Umbilical cord (tissue), 2 donors: Measurements from ENCODE around the gene DST. TPM values are rescaled to one million over a fixed set of nuclear protein-coding genes. Genes with fewer than 3 reads are reported as not detected.

Source experiments
- DNase-seq: peaks from one replicate; pipeline ENCODE4 v3.0.0-alpha.2; 2015; ENCODE audit warnings: low spot score
- total RNA-seq: library from RNA; depleted of rRNA; stranded (reverse); fragments of >200 nt; gene quantifications from one replicate; pipeline ENCODE4 v1.2.3, GENCODE V29; 2014; ENCODE audit warnings: low replicate concordance; ENCODE audit not compliant: insufficient read depth

The DST gene
- total RNA-seq, 1 donor from 2014 or later: 326 TPM

DNA sequence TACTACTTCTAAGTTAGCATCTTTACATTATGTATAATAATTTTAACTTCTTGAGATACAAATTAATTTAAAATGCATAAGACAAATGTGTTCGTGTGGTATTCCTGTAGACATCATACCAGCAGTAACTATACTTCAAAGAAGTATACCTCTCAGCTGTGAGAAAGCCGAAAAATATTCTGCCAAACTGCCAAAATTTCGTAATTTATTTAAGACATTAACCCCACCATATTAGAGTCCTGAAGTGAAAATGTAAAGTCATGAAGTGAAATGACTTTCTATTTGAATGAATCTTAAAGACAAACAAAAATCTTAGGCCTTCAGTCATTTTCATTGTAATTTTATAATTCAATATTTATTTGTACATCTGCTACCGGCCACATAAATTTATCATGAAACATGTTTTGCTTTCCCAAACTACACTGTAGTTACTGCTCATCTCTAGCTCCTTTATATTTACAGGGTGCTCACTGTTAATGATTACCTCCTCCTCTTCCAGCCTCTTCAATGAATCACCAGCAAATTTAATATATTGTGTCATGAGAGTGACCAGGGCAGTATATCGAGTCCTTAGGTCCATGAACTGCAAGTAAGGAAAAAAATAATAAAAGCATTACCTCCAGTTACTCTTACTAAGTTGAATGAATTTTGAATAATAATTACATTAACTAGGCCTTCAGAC lies 18.5 kb downstream of the DST start:
- no peak for DNase-seq

DNA sequence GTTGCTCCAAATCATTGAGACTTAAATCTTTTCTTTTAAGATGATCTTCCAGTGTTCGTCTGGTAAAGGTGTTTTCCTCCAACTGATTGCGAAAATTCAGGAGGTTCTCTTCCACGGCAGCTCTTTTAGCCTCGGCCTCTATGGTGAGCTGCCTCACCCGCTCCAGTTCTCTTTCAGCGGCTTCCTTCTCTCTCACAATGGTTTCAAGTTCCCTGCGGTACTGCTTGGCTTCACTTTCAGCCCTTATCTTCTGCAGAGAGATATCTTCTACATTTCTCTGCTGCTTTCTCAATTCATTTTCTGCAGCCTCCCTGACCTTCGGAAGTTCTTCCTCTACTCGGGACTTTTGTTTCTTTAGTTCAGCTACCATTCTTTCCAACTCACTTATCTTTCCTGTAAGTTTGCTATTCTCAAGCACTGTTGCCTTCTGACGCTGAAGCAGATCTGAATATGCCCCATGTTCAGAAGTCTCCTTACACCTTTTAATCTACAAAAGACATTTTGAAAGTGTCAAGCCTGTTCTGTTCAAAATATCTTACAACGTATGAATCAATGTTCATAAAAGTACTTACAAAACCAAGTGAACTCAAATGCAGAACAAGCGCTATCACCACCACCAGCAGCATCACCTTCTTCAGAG lies 22.3 kb downstream of the DST start:
- DNase-seq: no peak

DNA sequence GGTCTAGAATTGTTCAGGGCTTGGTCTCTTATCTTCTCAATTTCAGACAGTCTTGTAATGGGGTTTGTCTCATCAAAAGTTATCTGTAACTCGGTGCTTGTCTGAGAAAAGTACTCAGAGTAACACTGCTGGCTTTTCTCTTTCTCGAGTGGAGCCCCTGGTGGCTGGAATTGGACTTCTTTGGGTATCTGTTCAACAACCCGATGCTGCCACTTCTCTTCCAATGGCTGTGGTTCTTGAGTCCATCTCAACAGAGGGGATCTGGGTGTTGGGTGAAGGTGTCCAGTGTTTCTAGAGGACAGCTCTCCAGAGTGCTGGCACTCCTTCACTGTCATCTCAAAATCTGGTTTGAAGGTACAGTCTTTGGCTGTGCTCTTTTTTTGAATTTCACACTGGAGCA lies 24.6 kb downstream of the DST start:
- no peak for DNase-seq

DNA sequence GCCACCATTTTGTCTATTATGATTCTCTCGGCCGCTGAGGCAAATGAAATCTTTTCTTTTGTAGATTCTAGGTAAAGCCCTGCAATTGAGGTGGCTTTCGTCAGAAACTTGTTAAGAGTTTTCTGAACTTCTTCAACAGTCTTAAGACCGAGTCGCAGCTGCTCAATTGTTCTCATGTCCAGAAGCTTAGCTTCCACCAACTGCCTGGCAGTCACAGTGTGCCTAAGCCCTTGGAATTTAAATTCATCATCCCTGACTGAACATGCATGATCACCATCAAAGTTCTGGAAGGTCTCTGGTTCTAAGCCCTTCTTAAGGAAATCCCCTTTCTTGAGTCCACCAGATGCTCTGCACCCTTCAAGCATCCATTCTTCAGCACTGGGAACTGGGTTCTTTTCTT lies 25.7 kb downstream of the DST start:
- DNase-seq: peak; percentile 31

DNA sequence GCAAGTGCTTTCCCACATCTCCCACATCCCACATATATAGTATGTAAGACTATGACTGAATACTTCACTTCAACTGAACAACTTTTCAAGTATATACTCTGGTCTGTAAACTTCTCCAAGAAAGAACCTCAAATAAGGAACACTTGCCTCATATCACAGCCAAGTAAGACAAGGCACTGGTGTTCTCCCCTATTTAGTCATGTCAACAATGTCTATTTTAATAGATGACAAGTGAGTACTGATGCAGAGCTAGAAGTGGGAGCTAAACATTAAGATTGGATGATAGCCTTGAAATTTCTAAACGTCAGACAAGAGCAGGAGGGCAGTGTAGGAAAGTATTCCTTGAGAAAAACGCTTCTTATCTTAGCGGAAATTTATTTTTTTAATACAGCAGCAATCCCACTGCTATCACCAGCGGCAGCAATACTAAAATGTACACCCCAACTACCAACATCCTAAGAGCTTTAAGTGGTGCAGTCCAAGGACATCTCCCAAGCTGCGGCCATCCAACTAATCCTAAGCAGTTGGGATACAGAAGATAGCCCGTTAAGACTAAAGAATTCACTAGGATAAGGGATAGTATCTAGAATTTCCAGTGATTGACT lies 29.3 kb downstream of the DST start:
- DNase-seq: no peak

DNA sequence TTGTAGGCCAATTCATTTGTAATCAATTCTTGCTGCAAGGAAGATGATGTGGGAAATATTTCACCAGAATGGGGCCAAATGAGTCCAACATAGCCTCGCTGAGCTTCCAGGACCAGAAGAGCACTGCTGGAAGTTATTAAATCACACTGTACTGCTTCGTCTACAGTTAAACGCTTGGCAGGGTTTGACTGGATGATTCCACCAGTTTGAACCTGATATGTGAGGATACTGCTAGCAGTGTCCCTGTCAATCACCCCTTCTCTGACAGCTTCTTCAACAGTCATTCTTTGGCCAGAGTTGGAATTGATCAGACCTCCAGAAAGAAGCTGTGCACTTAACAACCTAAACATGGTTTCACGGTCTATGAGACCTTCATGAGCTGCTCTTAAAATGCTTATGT lies 34.4 kb downstream of the DST start:
- no peak for DNase-seq

DNA sequence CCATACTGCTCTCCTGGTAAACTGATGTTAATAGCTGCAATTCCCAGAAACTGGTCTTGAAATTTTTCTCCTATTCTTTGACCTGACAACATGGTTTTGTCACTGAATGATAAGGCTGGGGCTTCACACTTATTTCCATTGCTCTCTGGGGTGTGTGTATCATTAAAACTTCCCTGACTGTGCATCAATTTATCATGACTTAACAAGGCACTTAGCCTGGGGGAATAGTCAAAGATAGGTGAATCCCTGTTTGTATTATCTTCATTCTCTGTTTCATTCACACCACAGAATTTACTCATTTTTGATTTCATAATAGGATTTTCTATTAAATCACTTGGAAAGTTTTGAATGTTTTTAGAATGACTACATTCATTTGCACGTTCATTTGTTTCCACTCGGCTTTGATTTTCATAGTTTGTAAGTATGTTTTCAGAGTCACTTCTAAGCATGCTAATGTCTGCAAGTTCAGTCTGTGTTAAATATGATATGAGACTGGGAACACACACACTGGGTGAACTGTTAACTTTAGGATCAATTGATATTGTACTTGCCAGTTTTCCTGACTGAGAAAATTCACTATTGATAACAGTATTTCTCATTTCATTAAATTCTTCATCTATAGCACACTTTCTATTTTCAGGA lies 35.5 kb downstream of the DST start:
- no peak for DNase-seq

DNA sequence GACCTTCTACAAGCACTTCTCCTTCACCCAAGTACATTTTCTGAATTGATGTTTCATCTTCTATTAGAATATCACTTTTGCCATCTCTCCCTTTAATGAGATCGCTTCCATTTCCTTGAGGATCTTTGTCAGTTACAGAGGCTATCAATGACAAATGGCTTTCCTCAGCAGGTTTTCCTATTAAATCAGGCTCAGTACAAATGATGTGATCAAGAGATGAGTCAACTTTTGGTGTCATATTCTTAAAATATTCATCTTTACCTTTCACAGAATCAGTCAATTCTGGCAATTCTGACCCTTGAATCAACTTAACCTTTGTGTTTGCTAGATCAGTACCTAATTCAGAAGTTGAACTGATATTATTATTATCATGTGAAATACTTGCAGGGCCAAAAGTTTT lies 37.3 kb downstream of the DST start:
- no peak for DNase-seq

DNA sequence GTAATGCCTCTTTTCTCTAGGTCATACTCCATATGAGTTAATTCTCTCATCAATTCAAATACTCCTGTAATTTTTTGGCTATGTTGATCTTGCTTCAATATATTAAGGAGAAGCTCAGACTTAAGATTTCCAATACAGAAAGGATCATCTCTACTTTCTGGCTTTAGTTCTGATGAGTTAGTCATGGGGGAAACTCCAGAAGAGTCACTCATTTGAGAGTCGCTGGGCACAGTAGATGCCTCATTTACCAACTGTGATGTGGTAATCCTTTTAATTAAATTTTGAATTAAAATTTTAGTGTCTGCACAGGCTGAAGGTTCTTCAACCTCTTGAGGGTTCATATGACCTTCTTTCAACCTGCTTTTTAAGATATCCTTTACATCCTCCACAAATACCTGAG lies 38.5 kb downstream of the DST start:
- DNase-seq: no peak

DNA sequence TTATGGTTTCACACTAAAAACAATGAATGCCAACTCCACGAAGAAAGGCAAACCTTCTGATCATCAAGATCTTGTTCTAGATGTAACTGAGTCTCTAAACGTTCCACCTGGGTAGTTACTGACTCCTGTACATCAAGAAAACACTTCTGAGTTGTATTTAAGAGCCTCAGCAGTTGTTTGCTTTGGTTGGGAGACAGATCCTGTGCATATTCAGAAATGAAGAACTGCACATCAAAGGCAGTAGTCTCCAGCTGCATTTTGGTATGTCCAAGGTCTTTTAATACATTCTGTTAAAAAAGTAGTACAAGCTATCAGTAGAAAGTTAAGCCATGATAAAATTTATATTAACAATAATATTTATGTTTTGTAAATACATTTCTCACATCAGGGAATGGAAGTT lies 41.3 kb downstream of the DST start:
- no peak for DNase-seq

DNA sequence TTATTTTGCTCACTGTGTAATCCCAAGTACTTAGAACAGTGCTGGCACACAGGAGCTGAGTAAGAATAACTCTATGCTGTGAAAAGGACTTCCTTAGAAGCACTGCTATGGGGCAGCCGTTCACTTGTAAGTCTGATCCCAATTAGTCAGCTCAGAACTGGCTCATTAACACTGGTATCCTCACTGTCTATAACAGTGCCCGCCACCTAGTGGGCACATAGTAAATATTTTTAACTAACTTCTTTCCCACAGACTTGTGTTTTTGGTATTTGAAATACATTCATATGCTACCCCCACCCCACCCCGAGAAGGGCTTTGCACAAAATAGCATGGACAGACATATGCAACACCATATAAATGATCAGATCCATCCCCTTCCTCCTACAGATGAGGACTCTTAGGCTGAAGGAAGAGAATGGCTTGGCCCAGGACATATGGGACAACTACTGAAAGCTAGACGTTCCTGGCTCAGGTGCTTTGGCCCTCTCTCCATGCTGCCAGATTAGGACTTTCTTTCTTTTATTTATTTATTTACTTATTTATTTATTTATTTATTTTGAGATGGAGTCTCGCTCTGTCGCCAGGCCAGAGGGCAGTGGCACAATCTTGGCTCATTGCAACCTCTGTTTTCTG lies 47.1 kb downstream of the DST start:
- DNase-seq: peak; percentile 23

DNA sequence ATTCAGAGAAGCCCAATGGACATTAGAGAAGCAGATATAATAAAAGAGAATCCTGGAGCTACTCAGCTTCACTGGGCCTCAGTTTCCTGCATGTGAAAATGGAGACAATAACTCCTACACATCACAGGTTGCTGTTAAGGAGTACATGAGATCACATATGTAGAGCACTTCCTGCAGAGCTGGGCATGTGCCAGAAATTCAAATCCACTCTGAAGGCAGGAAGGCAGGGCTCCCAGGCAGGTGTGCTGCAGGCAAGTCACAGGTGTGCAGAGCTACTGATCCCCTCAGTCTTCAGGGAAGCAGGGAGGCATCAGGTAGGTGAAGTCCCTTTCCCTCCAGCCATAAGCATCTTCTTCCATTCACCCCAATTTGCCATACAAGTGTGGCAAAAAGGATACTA lies 48.0 kb downstream of the DST start:
- no peak for DNase-seq

DNA sequence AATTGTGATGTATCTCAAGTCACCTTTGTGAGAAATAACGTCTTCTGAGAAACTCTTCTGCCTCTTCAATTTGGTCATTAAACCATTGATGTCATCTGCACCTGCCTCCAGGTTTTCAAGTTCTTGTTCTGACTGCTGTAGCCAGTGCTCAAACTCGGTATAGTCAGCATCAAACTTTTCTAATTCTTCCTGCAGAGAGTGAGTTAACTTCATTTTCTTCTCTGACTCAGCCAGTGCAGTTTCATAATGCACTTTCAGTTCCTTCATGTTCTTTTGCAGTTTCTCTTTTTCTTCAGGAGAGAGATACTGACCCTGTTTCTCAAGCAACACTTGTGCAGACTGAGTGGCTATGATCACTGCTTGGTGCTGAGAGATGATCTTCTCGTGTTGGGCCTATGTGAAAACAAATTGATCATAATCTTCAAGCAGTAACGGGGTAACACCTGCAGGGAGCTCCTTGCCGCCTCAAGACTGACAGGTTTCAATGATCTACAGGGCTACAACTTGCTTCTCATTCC lies 48.8 kb downstream of the DST start:
- DNase-seq: peak; percentile 31

DNA sequence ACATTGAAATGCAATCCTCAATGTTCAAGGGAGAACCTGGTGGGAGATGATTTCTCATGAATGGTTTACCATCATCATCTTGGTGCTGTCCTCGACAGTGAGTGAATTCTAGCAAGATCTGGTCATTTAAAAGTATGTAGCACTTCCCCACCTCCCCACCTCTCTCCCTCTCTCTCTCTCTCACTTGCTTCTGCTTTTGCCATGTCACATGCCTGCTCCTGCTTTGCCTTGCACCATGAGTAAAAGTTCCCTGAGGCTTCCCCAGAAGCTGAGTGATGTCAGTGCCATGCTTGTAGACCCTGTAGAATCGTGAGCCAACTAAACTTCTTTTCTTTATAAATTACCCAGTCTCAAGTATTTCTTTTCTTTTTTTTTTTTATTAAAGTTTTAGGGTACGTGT lies 60.5 kb downstream of the DST start:
- no peak for DNase-seq

DNA sequence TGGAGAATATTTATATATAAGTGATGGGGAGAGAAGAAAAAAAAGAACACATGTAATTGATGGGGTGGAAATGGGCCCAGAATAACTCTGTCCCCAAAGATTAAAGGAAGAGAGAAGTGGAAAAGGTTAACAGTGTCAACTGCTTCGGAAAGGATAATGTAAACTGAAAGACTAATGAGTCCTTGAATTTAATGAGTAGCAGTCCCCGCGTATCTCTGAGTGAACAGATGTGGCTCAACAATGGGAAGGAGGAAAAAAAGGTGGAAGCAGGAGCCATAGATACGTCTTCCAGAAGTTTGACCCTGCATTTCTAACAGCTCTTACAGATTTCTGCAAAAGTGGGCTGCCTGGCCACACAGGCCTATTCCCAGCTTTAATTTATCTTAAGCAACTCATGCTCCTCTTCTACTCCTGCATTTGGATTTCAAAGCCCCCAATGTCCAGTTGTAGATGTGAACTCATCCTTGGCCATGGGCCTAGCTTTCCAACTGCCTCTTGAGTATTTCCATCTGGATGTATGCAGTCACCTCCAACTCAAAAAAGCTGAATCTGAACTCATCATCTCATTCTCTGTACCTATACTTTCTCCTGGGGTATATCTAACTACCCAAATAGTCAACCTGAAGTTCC lies 61.3 kb downstream of the DST start:
- DNase-seq: no peak

DNA sequence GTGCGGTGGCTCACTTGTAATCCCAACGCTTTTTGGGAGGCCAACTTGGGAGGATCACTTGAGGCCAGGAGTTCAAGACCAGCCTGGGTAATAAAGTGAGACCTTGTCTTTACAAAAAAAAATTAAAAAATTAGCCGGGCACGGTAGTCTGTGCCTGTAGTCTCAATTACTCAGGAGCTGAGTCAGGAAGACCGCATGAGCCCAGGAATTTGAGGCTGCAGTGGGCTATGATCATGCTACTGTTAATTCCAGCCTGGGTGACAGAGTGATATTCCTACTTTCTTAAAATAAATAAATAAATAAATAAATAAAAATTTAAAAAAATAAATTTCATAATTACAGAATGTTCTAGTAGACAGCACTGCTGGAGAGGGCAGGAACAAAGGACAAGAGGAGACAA lies 62.4 kb downstream of the DST start:
- no peak for DNase-seq

DNA sequence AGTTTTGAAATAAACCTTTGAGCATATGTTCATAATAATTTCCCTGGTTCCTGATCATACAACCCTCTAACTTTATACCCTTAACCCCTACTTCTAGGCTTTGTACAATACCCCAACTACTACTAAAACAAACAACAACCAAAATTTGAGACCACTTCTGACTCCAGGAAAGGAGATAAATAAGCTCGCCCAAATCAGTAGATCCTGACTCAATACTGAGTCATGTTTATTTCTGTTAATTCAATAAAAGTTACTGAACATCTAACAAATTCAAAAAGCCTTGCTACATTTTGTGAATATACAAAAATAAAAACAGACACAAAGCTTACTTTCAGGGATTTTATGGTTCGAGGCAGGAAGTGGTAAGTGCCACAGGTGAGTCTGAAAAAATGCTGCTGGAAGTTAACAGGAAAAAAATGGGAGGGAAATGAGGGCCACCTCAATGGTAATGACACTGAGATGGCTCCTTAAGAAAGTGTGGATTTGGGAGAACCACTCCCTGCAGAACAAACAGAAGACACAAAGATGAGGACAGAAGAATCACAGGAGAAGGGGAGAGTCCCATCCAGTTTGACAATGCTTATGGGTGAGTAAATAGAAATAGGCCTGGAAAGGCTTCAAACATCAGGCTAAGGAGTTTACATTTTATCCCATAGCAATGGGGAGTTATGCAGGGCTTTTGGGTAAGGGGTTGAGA lies 63.4 kb downstream of the DST start:
- DNase-seq: no peak

DNA sequence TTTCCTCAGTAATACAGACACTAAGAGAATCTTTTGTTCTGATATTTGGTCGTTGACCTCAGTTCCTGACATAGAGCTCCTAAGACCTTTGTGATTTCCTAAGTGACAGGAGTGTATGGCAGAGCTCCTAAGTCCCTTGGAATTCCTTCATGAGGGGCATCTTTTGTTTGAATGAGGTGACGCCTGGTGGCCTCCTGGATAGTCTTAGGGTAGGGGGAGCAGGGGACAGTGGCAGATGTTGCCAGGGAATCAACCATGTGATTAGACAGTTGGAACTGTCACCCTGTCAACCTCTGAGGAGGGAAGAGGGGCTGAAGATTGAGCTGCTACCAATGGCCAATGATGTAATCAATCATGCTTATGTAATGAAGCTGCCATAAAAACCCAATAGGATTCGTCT lies 67.0 kb downstream of the DST start:
- DNase-seq: no peak

DNA sequence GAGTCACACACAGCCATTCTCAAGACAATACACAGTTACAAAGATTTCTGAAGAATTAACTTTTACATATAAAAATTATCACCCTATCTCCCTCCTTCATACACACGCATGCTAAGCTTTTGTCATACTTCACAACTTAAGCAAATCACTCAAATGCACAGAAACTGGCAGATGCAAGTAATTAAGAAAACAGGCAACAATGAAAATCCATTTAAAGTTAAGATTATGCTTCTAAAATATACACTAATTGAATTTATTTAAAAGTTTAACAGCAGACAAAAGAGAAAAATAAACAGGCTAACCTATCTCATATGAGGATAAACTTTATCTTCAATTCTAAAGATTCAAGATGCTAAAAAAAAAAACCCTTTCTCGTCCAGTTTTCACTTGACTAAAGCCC lies 68.4 kb downstream of the DST start:
- no peak for DNase-seq

DNA sequence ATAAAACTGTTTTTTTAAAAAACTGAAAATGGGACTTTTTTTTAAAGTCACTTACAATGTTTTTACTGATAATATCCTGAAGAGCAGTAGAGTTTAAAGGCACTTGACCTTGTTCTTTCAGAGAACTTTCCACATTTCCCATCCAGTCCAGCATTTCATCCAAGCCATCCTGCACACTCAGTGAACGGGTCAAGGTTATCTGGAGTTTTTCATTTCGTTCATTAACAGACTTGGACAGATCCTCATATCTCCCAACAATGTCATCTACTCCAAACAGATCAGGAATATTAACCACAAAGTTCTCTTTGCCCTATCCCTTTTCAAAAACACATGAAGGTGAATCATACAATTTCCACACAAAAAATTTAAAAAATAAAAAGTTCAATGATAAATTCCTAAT lies 69.1 kb downstream of the DST start:
- DNase-seq: no peak
